H1 (cell line): ENCODE data around the gene OTUD5. TPM values are rescaled to one million over a fixed set of nuclear protein-coding genes. Genes with fewer than 3 reads are reported as not detected.

Source experiments
- CTCF ChIA-PET: fragments of 300-600 bp; sonication (Branson Sonifier 250); formaldehyde crosslinking; loops from one replicate; lab custom pipeline; 2021; ENCODE audit not compliant: partially characterized antibody; lab: Charles Lee
- POLR2A ChIA-PET: fragments of 300-600 bp; sonication (Branson Sonifier 250); formaldehyde crosslinking; loops from one replicate; lab custom pipeline; 2021; ENCODE audit warnings: inconsistent platforms; ENCODE audit not compliant: partially characterized antibody; lab: Charles Lee
- DNase-seq, 2 experiments: peaks; one replicate each; pipeline versions ENCODE4 v3.0.0 to v3.0.0-alpha.2; 2010 to 2022; ENCODE audit warnings: low spot score in 2 of 2, low read depth in 1 of 2, mixed read lengths in 1 of 2
- FAIRE-seq: peaks from 2 replicates; lab custom pipeline; 2011; peaks lifted over from hg19 to GRCh38; lab: Jason Lieb, UNC
- H2AFZ ChIP-seq: 2 replicates; pipeline ENCODE4 v1.8.1; 2012; ENCODE audit warnings: low read length, inconsistent platforms
- H2AK5ac ChIP-seq: 2 replicates; pipeline ENCODE4 v1.6.1; 2013; ENCODE audit warnings: low read depth, low read length
- H2BK120ac ChIP-seq: replicated peaks from 2 replicates; pipeline ENCODE3; 2013; ENCODE audit warnings: low read depth, low read length, inconsistent platforms
- H2BK12ac ChIP-seq: 2 replicates; pipeline ENCODE4 v1.6.1; 2013; ENCODE audit warnings: low read depth, low read length
- H2BK15ac ChIP-seq: 2 replicates; pipeline ENCODE4 v1.6.1; 2013; ENCODE audit warnings: low read length
- H2BK20ac ChIP-seq: 2 replicates; pipeline ENCODE4 v1.6.1; 2013; ENCODE audit warnings: low read length
- H2BK5ac ChIP-seq: 2 replicates; pipeline ENCODE4 v1.6.1; 2013; ENCODE audit warnings: low read depth, low read length
- H3K14ac ChIP-seq: 2 replicates; pipeline ENCODE4 v1.6.1; 2013; ENCODE audit warnings: inconsistent platforms; ENCODE audit not compliant: insufficient read length
- H3K18ac ChIP-seq: 2 replicates; pipeline ENCODE4 v1.6.1; 2013; ENCODE audit warnings: low read length; ENCODE audit errors: extremely low read depth
- H3K23ac ChIP-seq: 2 replicates; pipeline ENCODE4 v1.6.1; 2013; ENCODE audit warnings: inconsistent platforms; ENCODE audit not compliant: insufficient read length
- H3K23me2 ChIP-seq: 2 replicates; pipeline ENCODE4 v1.6.1; 2013; ENCODE audit warnings: low read depth, low read length
- H3K27ac ChIP-seq: 2 replicates; pipeline ENCODE4 v1.6.1; 2011; ENCODE audit warnings: low read depth, low read length, inconsistent platforms
- H3K27me3 ChIP-seq, 4 experiments: replicated peaks in 1 of 4; 1 replicate in 1 of 4; 2 replicates in 3 of 4; pipeline versions ENCODE4 v1.6.1 to v1.8.1; 2011 to 2013; ENCODE audit warnings: low read length in 3 of 4, mild to moderate bottlenecking in 3 of 4, inconsistent platforms in 2 of 4, mixed read lengths in 2 of 4, moderate library complexity in 1 of 4; ENCODE audit not compliant: control insufficient read depth in 3 of 4, insufficient read depth in 3 of 4; ENCODE audit errors: extremely low read depth in 1 of 4
- H3K36me3 ChIP-seq, 4 experiments: 2 replicates each; pipeline versions ENCODE4 v1.6.1 to v1.8.1; 2011 to 2013; ENCODE audit warnings: mild to moderate bottlenecking in 4 of 4, low read length in 3 of 4, moderate library complexity in 2 of 4, control low read depth in 1 of 4, inconsistent platforms in 1 of 4; ENCODE audit not compliant: insufficient read depth in 4 of 4, control insufficient read depth in 2 of 4
- H3K4ac ChIP-seq: replicated peaks from 2 replicates; pipeline ENCODE3; 2013; ENCODE audit warnings: low read length, low read depth, mixed read lengths, inconsistent platforms; ENCODE audit not compliant: insufficient read length
- H3K4me1 ChIP-seq, 4 experiments: replicated peaks in 1 of 4; 1 replicate in 1 of 4; 2 replicates in 3 of 4; pipeline versions ENCODE4 v1.6.1 to v1.8.1; 2011 to 2013; ENCODE audit warnings: low read length in 3 of 4, inconsistent platforms in 2 of 4, mixed read lengths in 1 of 4; ENCODE audit not compliant: insufficient read depth in 4 of 4, control insufficient read depth in 3 of 4
- H3K4me2 ChIP-seq, 2 experiments: 2 replicates each; pipeline versions ENCODE4 v1.6.1 to v1.8.1; 2011 to 2013; ENCODE audit warnings: low read depth in 2 of 2, low read length in 2 of 2, control low read depth in 1 of 2, inconsistent platforms in 1 of 2, mild to moderate bottlenecking in 1 of 2; ENCODE audit not compliant: insufficient read depth in 1 of 2
- H3K4me3 ChIP-seq, 4 experiments: fragments of 200-600, 300-600 bp in 1 of 4; sonication (generic), shearing (Covaris generic), sonication (Bioruptor Twin) in 1 of 4; 2 replicates each; pipeline versions ENCODE4 v1.5.1 to v1.8.1; 2011 to 2016; ENCODE audit warnings: low read length in 4 of 4, low read depth in 3 of 4, control low read depth in 2 of 4, inconsistent platforms in 2 of 4, mild to moderate bottlenecking in 2 of 4, mixed read lengths in 1 of 4, moderate library complexity in 1 of 4; ENCODE audit not compliant: insufficient read depth in 2 of 4; ENCODE audit errors: extremely low read depth in 1 of 4
- H3K56ac ChIP-seq: replicated peaks from 2 replicates; pipeline ENCODE3; 2013; ENCODE audit warnings: low read depth, mild to moderate bottlenecking, mixed read lengths, low read length, inconsistent platforms; ENCODE audit not compliant: insufficient read length
- H3K79me1 ChIP-seq: 2 replicates; pipeline ENCODE4 v1.6.1; 2013; ENCODE audit warnings: low read depth, low read length, control low read depth
- H3K79me2 ChIP-seq, 2 experiments: 2 replicates each; pipeline versions ENCODE4 v1.6.1 to v1.8.1; 2012 to 2013; ENCODE audit warnings: low read length in 2 of 2, mild to moderate bottlenecking in 2 of 2, inconsistent platforms in 1 of 2; ENCODE audit not compliant: insufficient read depth in 2 of 2, control insufficient read depth in 1 of 2
- H3K9ac ChIP-seq, 4 experiments: replicated peaks in 1 of 4; 1 replicate in 1 of 4; 2 replicates in 3 of 4; pipeline versions ENCODE4 v1.6.1 to v1.8.1; 2011 to 2013; ENCODE audit warnings: low read depth in 3 of 4, low read length in 3 of 4, control low read depth in 2 of 4, mild to moderate bottlenecking in 2 of 4, moderate library complexity in 2 of 4, inconsistent platforms in 1 of 4; ENCODE audit errors: extremely low read depth in 1 of 4
- H3K9me3 ChIP-seq, 2 experiments: 2 replicates each; pipeline versions ENCODE4 v1.6.1 to v1.8.1; 2012 to 2013; ENCODE audit warnings: mild to moderate bottlenecking in 2 of 2, moderate library complexity in 2 of 2, control low read depth in 1 of 2, inconsistent platforms in 1 of 2, low read depth in 1 of 2, low read length in 1 of 2, mixed read lengths in 1 of 2; ENCODE audit not compliant: insufficient read depth in 2 of 2
- H4K20me1 ChIP-seq, 2 experiments: replicated peaks in 1 of 2; 2 replicates each; pipeline versions ENCODE3 to v1.8.1; 2011 to 2013; ENCODE audit warnings: inconsistent platforms in 2 of 2, low read length in 2 of 2, mild to moderate bottlenecking in 1 of 2; ENCODE audit not compliant: insufficient read depth in 2 of 2, control insufficient read depth in 1 of 2
- H4K5ac ChIP-seq: 2 replicates; pipeline ENCODE4 v1.6.1; 2013; ENCODE audit warnings: low read length, low read depth, mixed read lengths, inconsistent platforms; ENCODE audit not compliant: insufficient read length
- H4K8ac ChIP-seq: 2 replicates; pipeline ENCODE4 v1.8.0; 2013; ENCODE audit warnings: mild to moderate bottlenecking, moderate library complexity, low read length, inconsistent platforms; ENCODE audit not compliant: insufficient read depth; ENCODE audit errors: extremely low read depth
- H4K91ac ChIP-seq: replicated peaks from 2 replicates; pipeline ENCODE3; 2013; ENCODE audit warnings: low read length, mixed read lengths, inconsistent platforms; ENCODE audit not compliant: insufficient read length
- ASH2L ChIP-seq: fragments of 200-600, 300-600 bp; sonication (generic); IDR thresholded peaks from one replicate; pipeline ENCODE4 v1.7.1; 2017; ENCODE audit warnings: low read length
- BACH1 ChIP-seq: IDR thresholded peaks from 2 replicates; pipeline ENCODE4 v1.6.1; 2012; ENCODE audit warnings: low read length, improper control_type of control experiment
- CBX8 ChIP-seq: fragments of 300-800, 300-1000 bp; sonication (generic); IDR thresholded peaks from 2 replicates; pipeline ENCODE4 v1.7.1; 2016; ENCODE audit warnings: low read depth, low read length, borderline replicate concordance
- CEBPB ChIP-seq: IDR thresholded peaks from 2 replicates; pipeline ENCODE4 v1.6.1; 2012; ENCODE audit warnings: low read depth, low read length
- EZH2 ChIP-seq: fragments of 200-600 bp; sonication (generic); IDR thresholded peaks from 2 replicates; pipeline ENCODE4 v1.7.1; 2012; ENCODE audit warnings: low read depth, mild to moderate bottlenecking, moderate library complexity, low read length, inconsistent platforms; ENCODE audit not compliant: severe bottlenecking
- FOSL1 ChIP-seq: IDR thresholded peaks from 2 replicates; pipeline ENCODE4 v1.6.1; 2011; ENCODE audit warnings: mild to moderate bottlenecking, low read depth, low read length, moderate library complexity; ENCODE audit not compliant: insufficient read depth
- HDAC2 ChIP-seq, 2 experiments: fragments of 300-600 bp in 1 of 2; sonication (generic) in 1 of 2; IDR thresholded peaks; 2 replicates each; pipeline ENCODE4 v1.6.1; 2011 to 2012; ENCODE audit warnings: low read depth in 2 of 2, low read length in 2 of 2, mild to moderate bottlenecking in 2 of 2, moderate library complexity in 2 of 2, borderline replicate concordance in 1 of 2, inconsistent platforms in 1 of 2
- JUN ChIP-seq: IDR thresholded peaks from 2 replicates; pipeline ENCODE4 v1.6.1; 2011; ENCODE audit warnings: low read depth, mild to moderate bottlenecking, improper control_type of control experiment, low read length
- MAFK ChIP-seq: IDR thresholded peaks from 2 replicates; pipeline ENCODE4 v1.6.1; 2012; ENCODE audit warnings: low read depth, mild to moderate bottlenecking, improper control_type of control experiment, low read length
- MAX ChIP-seq: IDR thresholded peaks from 2 replicates; pipeline ENCODE4 v1.6.1; 2012; ENCODE audit warnings: inconsistent platforms
- POU5F1 ChIP-seq: IDR thresholded peaks from 2 replicates; pipeline ENCODE4 v1.6.1; 2011; ENCODE audit warnings: low read depth, mild to moderate bottlenecking, low read length, moderate library complexity
- RBBP5 ChIP-seq: IDR thresholded peaks from 2 replicates; pipeline ENCODE4 v1.7.1; 2012; ENCODE audit warnings: low read depth, mild to moderate bottlenecking, inconsistent platforms, low read length, moderate library complexity, borderline replicate concordance
- RNF2 ChIP-seq: fragments of 200-900, 300-1000 bp; sonication (generic); IDR thresholded peaks from 2 replicates; pipeline ENCODE4 v1.7.1; 2016; ENCODE audit warnings: borderline replicate concordance, low read depth, mild to moderate bottlenecking, antibody characterized with exemption, low read length; ENCODE audit not compliant: poor library complexity, severe bottlenecking; ENCODE audit errors: missing control alignments
- TCF12 ChIP-seq: IDR thresholded peaks from 2 replicates; pipeline ENCODE4 v1.6.1; 2011; ENCODE audit warnings: low read depth, mild to moderate bottlenecking, low read length
- WGBS, 2 experiments: shearing (Covaris generic) in 1 of 2; methylation state at CpG; one replicate each; pipeline versions ENCODE4 v1.1.6 to v1.1.7; 2013 to 2015; ENCODE audit warnings: low lambda C conversion rate in 2 of 2, mixed read lengths in 2 of 2, inconsistent platforms in 1 of 2, low coverage in 1 of 2, missing lambda C conversion rate in 1 of 2; ENCODE audit not compliant: insufficient replicate concordance in 2 of 2, insufficient coverage in 1 of 2, insufficient read length in 1 of 2; ENCODE audit errors: extremely low coverage in 1 of 2, missing lambda C conversion rate in 1 of 2; 5-methylcytosine and 5-hydroxymethylcytosine counted together
- polyA plus RNA-seq, 7 experiments: library from polyadenylated mRNA; depleted of rRNA in 3 of 7; stranded (reverse) in 5 of 7; unstranded in 2 of 7; fragments of >200 nt in 5 of 7; fragments of 200-250 nt in 2 of 7; gene quantifications; 1 replicate in 5 of 7; 2 replicates in 1 of 7; 4 replicates in 1 of 7; pipeline versions ENCODE4 v1.2.1 to v1.2.3, GENCODE V29; 2011 to 2013; ENCODE audit warnings: missing spikeins in 2 of 7, mixed read lengths in 2 of 7
- total RNA-seq: library from RNA; stranded (reverse); fragmentation: NEBNext Ultra II Directional; extraction: Animal tissue kit (Norgen Biotek cat#: 25700); gene quantifications from 2 replicates; pipeline ENCODE4 v1.2.1, GENCODE V29; 2021

The OTUD5 gene
- total and polyA plus RNA-seq, 2 of the 8 experiments (the other 6 are each of a cell fraction or from before 2014, with no cell fraction given): 46.3 to 53.5 TPM

GRCh38 chrX:48935301-48935670, 22.1 kb downstream of the OTUD5 start:
- Histone ChIP-seq H3K23ac (no peak overlapping the region), H3K36me3 (peaks cover 0 to 30% (median 10%) of the 10 kb centered on the region in 4 experiments; a peak in 6 of 8 replicates), H3K14ac (no peak overlapping the region), H2BK120ac (no peak overlapping the region), H3K4me2 (no peak overlapping the region), H4K20me1 (no peaks in the 10 kb centered on the region), H4K8ac (no peak overlapping the region), H2BK15ac (no peak overlapping the region), H2AFZ (no peak overlapping the region), H3K27me3 (no peaks in the 10 kb centered on the region), H2BK12ac (no peak overlapping the region), H3K4me3 (no peak overlapping the region), H3K23me2 (no peaks in the 10 kb centered on the region), H3K9ac (no peak overlapping the region), H3K4me1 (peaks cover 0 to 12% (median 3%) of the 10 kb centered on the region in 4 experiments; a peak in 6 of 7 replicates), H3K18ac (no peak overlapping the region), H3K56ac (no peak overlapping the region), H2BK20ac (no peak overlapping the region), H3K27ac (no peak overlapping the region), H3K79me1 (no peaks in the 10 kb centered on the region), H3K9me3 (no peaks in the 10 kb centered on the region), H2BK5ac (no peak overlapping the region), H4K5ac (no peak overlapping the region), H2AK5ac (no peak overlapping the region), H3K79me2 (peaks cover 0 to 43% of the 10 kb centered on the region in 2 experiments; a peak in 2 of 4 replicates), H4K91ac (no peak overlapping the region), H3K4ac (no peak overlapping the region)
- ChIA-PET CTCF (interaction anchor here (1.0 to 3.1 kb wide), 2 partner anchors 8 to 23 kb away, joined by 3 to 20 read pairs; no protein-coding TSS in a partner anchor), POLR2A (interaction anchor here (1.3 to 21.5 kb wide), 2 partner anchors 20 to 37 kb away, joined by 4 to 572 read pairs; partner anchors contain the start of genes PIM2 and SLC35A2)
- WGBS, 2 experiments: 100% methylated on average over 1 of the region's 1 CpG; no CpG with 5 or more reads in 1 of the 2 experiments
- DNase-seq: no peak
- FAIRE-seq: no peak
- TF ChIP-seq MAFK (no peak), RBBP5 (no peak), EZH2 (no peak), HDAC2 (IDR thresholded peaks at IDR 0.05; ENCODE audit: borderline replicate concordance in 1 of 2, low read depth in 2 of 2, low read length in 2 of 2) (no peak), RNF2 (no peak), MAX (no peak), JUN (no peak), ASH2L (no peak), CEBPB (no peak), BACH1 (no peak), FOSL1 (no peak), CBX8 (no peak), TCF12 (no peak), POU5F1 (no peak)
